ENCODE measurements around the gene PPP1R13B. TPM values are rescaled to one million over a fixed set of nuclear protein-coding genes. Genes with fewer than 3 reads are reported as not detected.
"Not testable (repeated sequence)": the region's sequence is repeated elsewhere in the genome, so short reads cannot be mapped to it uniquely, and the experiment has no call there.

The PPP1R13B gene
- total and polyA plus RNA-seq, 2 donors: 3.5 to 7.4 TPM

DNA sequence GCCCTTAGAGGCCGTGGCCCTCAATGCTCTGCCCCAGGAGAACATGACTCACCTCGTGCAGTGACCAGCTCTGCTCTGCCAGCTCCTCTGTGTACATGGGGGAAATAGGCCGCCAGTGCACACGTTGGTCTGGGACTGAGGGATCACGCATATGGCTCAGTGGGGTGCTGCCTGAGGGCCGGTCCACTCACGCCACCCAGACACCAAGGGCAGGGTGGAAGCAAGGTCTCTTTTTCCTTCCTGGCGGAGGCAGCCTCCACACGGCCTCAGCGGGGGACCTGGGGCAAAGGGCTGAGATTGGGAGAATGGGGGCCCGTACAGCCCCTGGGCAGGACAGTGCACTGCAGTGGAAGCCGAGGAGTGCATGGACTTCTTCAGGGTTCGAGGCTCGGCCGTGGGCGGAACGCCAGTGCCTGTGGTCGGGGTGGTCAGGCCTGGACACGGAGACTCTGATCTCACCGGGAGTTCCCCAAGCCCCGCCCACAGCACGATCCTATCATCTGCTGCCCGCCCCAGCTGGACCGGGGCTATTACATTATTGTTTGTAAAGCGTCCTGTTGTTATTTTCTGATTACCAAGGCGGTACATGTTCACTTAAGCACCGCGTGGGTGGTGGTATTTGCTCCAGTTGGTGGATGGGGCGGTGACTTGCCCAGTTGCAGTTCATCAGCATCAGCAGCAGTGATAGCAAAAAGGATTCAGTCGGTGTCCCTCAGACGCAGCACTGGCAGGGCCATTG is 42.1 kb upstream of the PPP1R13B start:
- no peak for DNase-seq (ENCODE audit: low read depth in 6 of 9, low spot score in 9 of 9)
- WGBS: 94% methylated on average over 31 of the region's 31 CpGs
- H3K9me3 ChIP-seq (ENCODE audit: control insufficient read depth in 2 of 2, insufficient read depth in 1 of 2, low read length in 1 of 2): no peaks in the 10 kb centered on the region

DNA sequence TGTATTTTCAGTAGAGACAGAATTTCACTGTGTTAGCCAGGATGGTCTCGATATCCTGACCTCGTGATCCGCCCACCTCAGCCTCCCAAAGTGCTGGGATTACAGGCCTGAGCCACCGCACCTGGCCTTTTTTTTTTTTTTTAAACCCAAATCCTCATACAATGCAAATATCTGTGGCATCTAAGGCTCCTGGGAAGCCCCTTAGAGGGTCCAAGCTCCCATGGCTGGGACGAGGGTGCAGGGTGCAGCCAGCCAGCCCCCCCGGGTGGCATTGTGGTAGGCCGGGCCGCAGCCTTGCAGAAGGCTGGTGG is 41.6 kb upstream of the PPP1R13B start:
- not testable (repeated sequence) for H3K27me3 ChIP-seq (ENCODE audit: control insufficient read depth in 2 of 2, insufficient read depth in 1 of 2, low read length in 1 of 2); DNase-seq (ENCODE audit: low read depth in 6 of 9, low spot score in 9 of 9); H3K4me1 ChIP-seq (ENCODE audit: control insufficient read depth in 2 of 2, insufficient read depth in 2 of 2, low read length in 2 of 2); H3K36me3 ChIP-seq (ENCODE audit: control insufficient read depth in 2 of 2, insufficient read depth in 2 of 2, low read length in 1 of 2); H3K27ac ChIP-seq (ENCODE audit: low read depth in 1 of 2, low read length in 1 of 2); H3K9me3 ChIP-seq (ENCODE audit: control insufficient read depth in 2 of 2, insufficient read depth in 1 of 2, low read length in 1 of 2); H3K4me3 ChIP-seq (ENCODE audit: low read length in 2 of 2)
- 94% methylated on average over 5 of the region's 8 CpGs for WGBS

More for the DNA sequence above, 42.1 kb upstream of the PPP1R13B start:
- no peak overlapping the region for H3K27ac ChIP-seq (ENCODE audit: low read depth in 1 of 2, low read length in 1 of 2)
- H3K4me1 ChIP-seq (ENCODE audit: control insufficient read depth in 2 of 2, insufficient read depth in 2 of 2, low read length in 2 of 2): no peaks in the 10 kb centered on the region
- no peaks in the 10 kb centered on the region for H3K36me3 ChIP-seq (ENCODE audit: control insufficient read depth in 2 of 2, insufficient read depth in 2 of 2, low read length in 1 of 2)
- no peak overlapping the region for H3K4me3 ChIP-seq (ENCODE audit: low read length in 2 of 2)
- H3K27me3 ChIP-seq (ENCODE audit: control insufficient read depth in 2 of 2, insufficient read depth in 1 of 2, low read length in 1 of 2): no peaks in the 10 kb centered on the region

DNA sequence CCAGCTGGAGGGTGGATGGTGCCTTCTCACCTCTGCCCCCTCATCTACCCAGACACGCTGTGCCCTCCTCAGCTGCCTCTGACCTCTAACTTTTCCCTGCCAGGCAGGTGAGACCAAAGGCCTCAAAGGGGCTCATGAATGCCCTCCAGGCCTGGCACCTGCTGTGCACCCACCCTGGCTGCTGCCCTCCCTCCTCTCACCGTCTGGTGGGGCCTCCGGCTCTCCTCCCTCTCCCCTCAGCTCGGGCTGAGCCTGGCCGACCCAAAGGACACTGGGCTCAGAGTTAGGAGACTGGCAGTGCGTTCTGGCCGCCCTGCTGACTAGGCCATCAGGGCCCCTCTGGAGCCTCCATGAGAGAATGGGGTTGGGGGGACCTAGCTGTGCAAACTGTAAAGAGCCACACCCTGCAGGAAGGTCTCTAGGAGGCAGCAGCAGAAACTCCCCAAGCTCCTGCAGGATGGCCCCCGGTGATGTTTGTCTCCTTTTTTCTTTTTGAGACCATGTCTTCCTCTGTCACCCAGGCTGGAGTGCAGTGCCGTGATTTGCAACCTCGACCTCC is 40.3 kb upstream of the PPP1R13B start:
- H3K4me3 ChIP-seq (ENCODE audit: low read length in 2 of 2): no peak overlapping the region
- no peaks in the 10 kb centered on the region for H3K9me3 ChIP-seq (ENCODE audit: control insufficient read depth in 2 of 2, insufficient read depth in 1 of 2, low read length in 1 of 2)
- no peaks in the 10 kb centered on the region for H3K27me3 ChIP-seq (ENCODE audit: control insufficient read depth in 2 of 2, insufficient read depth in 1 of 2, low read length in 1 of 2)
- no peak overlapping the region for H3K27ac ChIP-seq (ENCODE audit: low read depth in 1 of 2, low read length in 1 of 2)
- H3K4me1 ChIP-seq (ENCODE audit: control insufficient read depth in 2 of 2, insufficient read depth in 2 of 2, low read length in 2 of 2): no peaks in the 10 kb centered on the region
- no peaks in the 10 kb centered on the region for H3K36me3 ChIP-seq (ENCODE audit: control insufficient read depth in 2 of 2, insufficient read depth in 2 of 2, low read length in 1 of 2)
- DNase-seq (ENCODE audit: low read depth in 6 of 9, low spot score in 9 of 9): no peak
- WGBS: 84% methylated on average over 10 of the region's 10 CpGs

DNA sequence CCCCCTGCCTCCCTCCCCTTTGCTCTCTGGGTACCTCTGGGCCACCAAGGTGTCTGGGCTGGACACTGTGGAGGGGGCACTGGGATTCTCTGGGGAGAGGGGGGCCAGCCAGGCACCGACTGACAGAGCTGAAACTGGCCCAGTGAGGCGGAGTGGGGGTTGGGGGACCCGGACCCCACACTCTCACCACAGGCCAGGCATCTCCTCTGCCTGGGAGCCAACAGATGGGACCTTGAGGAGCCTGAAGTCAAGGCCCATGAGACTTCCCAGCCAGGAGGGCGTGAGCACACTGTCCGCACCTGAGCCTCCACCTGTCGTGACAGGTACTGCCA is 39.8 kb upstream of the PPP1R13B start:
- Histone ChIP-seq H3K36me3 (ENCODE audit: control insufficient read depth in 2 of 2, insufficient read depth in 2 of 2, low read length in 1 of 2) (no peaks in the 10 kb centered on the region), H3K27ac (ENCODE audit: low read depth in 1 of 2, low read length in 1 of 2) (no peak overlapping the region)
- whole genome bisulfite sequencing: 96% methylated on average over 6 of the region's 6 CpGs

DNA sequence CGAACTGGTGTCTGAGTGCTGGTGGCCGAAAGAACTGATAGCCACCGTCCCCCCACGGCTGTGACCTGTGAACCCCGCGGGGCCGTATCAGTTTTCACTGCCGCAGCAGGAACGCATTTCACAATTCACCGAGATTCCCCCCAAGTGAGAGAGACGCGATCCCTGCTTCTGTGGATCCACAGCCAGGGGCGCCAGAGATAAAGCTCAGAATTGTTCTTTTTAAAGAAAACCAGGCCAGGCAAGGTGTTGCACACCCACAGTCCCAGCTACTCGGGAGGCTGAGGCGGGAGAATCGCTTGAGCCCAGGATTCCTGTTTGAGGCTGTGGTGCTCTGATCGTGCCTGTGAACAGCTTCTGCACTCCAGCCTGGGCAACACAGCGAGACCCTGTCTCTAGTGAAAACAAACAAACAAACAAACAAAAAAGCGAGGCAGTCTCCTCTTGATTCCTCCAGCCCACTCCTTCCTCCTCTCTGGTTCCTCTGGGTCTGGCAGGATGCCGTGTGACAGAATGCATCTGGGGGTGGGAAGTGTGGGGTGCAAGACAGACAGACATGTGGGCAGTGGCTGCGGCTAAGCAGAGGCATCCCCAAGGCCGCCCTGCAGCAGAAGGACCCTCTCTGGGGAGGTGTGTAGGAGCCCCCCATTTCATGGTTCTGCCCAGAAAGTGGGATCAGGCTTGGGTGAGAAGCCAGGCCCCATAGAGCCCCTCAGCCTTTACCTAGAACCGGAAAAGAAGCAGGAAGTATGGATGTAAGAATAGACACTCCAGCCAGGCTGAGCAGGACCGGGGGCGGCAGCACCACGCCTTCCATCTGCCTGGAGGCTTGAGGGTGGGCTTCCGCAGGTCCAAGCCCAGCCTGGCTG is 39.2 kb upstream of the PPP1R13B start:
- WGBS: 87% methylated on average over 27 of the region's 27 CpGs
- H3K36me3 ChIP-seq (ENCODE audit: control insufficient read depth in 2 of 2, insufficient read depth in 2 of 2, low read length in 1 of 2): no peaks in the 10 kb centered on the region
- no peak for DNase-seq (ENCODE audit: low read depth in 6 of 9, low spot score in 9 of 9)
- no peak overlapping the region for H3K27ac ChIP-seq (ENCODE audit: low read depth in 1 of 2, low read length in 1 of 2)
- no peak overlapping the region for H3K4me3 ChIP-seq (ENCODE audit: low read length in 2 of 2)
- no peaks in the 10 kb centered on the region for H3K4me1 ChIP-seq (ENCODE audit: control insufficient read depth in 2 of 2, insufficient read depth in 2 of 2, low read length in 2 of 2)
- H3K27me3 ChIP-seq (ENCODE audit: control insufficient read depth in 2 of 2, insufficient read depth in 1 of 2, low read length in 1 of 2): no peaks in the 10 kb centered on the region
- H3K9me3 ChIP-seq (ENCODE audit: control insufficient read depth in 2 of 2, insufficient read depth in 1 of 2, low read length in 1 of 2): no peaks in the 10 kb centered on the region

More for the DNA sequence above, 39.8 kb upstream of the PPP1R13B start:
- no peaks in the 10 kb centered on the region for H3K27me3 ChIP-seq (ENCODE audit: control insufficient read depth in 2 of 2, insufficient read depth in 1 of 2, low read length in 1 of 2)
- no peak overlapping the region for H3K4me3 ChIP-seq (ENCODE audit: low read length in 2 of 2)
- H3K9me3 ChIP-seq (ENCODE audit: control insufficient read depth in 2 of 2, insufficient read depth in 1 of 2, low read length in 1 of 2): no peaks in the 10 kb centered on the region
- no peak for DNase-seq (ENCODE audit: low read depth in 6 of 9, low spot score in 9 of 9)
- H3K4me1 ChIP-seq (ENCODE audit: control insufficient read depth in 2 of 2, insufficient read depth in 2 of 2, low read length in 2 of 2): no peaks in the 10 kb centered on the region

DNA sequence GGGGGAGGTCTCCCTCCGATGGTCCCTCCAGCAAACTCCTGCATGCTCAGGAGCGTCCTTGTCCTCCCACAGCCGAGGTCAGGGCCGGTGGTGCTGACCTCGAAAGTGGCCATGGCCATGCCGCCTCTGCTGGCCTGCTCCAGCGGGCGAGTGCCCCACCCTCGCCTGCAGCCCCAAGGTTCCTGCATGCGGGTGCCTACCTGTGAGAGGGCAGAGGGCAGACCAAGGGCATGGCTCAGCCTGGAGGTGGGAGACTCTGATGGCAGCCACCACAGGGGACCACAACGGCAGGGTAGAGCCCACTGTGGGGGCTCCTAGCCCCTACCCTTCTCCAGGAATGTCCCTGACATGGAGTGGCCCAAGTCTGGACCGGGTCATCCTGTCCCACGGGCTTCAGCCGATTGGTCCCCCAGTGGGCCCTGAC is 38.1 kb upstream of the PPP1R13B start:
- Histone ChIP-seq H3K4me3 (ENCODE audit: low read length in 2 of 2) (no peak overlapping the region), H3K27ac (ENCODE audit: low read depth in 1 of 2, low read length in 1 of 2) (no peak overlapping the region), H3K9me3 (ENCODE audit: control insufficient read depth in 2 of 2, insufficient read depth in 1 of 2, low read length in 1 of 2) (peaks cover 0 to 2% of the 10 kb centered on the region in 2 donors), H3K36me3 (ENCODE audit: control insufficient read depth in 2 of 2, insufficient read depth in 2 of 2, low read length in 1 of 2) (no peaks in the 10 kb centered on the region), H3K27me3 (ENCODE audit: control insufficient read depth in 2 of 2, insufficient read depth in 1 of 2, low read length in 1 of 2) (peaks cover 0 to 3% of the 10 kb centered on the region in 2 donors), H3K4me1 (ENCODE audit: control insufficient read depth in 2 of 2, insufficient read depth in 2 of 2, low read length in 2 of 2) (peaks cover 0 to 3% of the 10 kb centered on the region in 2 donors)
- no peak for DNase-seq (ENCODE audit: low read depth in 6 of 9, low spot score in 9 of 9)
- WGBS: 94% methylated on average over 14 of the region's 14 CpGs

DNA sequence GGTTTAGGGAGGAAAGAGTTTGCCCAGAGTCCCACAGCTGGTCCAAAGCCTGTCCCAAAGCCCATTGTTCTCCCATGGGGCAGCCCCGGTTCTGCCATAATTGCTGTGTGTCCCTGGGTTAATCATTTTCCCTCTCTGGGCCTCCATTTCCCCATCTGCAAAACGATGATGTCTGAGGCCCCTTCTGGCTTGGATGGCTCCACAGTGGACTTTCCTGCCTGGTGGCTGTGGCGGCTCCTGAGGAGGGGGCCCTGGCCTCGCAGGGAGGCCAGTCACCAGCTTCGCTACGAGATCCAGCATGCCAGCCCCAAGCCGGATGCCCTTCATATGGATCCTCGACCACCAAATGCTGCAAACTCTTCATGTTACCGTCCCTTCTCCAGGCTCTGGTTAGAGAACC is 37.5 kb upstream of the PPP1R13B start:
- no peaks in the 10 kb centered on the region for H3K36me3 ChIP-seq (ENCODE audit: control insufficient read depth in 2 of 2, insufficient read depth in 2 of 2, low read length in 1 of 2)
- 96% methylated on average over 9 of the region's 9 CpGs for WGBS

DNA sequence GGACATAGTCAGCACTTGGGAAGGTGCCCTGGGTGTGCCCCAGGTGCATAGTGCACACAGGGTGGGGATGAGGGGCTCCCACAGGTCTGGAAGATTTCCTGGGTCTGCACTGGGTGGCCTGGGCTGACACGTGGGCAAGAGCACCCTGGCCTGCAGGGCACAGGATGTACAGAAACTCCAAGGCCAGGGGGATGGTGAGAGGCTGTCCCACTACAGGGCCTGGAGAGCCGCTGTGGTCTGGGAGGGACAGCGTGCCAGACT is 35.8 kb upstream of the PPP1R13B start:
- Histone ChIP-seq H3K4me3 (ENCODE audit: low read length in 2 of 2) (no peak overlapping the region), H3K27me3 (ENCODE audit: control insufficient read depth in 2 of 2, insufficient read depth in 1 of 2, low read length in 1 of 2) (peaks cover 2 to 4% of the 10 kb centered on the region in 2 donors), H3K9me3 (ENCODE audit: control insufficient read depth in 2 of 2, insufficient read depth in 1 of 2, low read length in 1 of 2) (peaks cover 0 to 2% of the 10 kb centered on the region in 2 donors), H3K36me3 (ENCODE audit: control insufficient read depth in 2 of 2, insufficient read depth in 2 of 2, low read length in 1 of 2) (no peaks in the 10 kb centered on the region), H3K27ac (ENCODE audit: low read depth in 1 of 2, low read length in 1 of 2) (no peak overlapping the region), H3K4me1 (ENCODE audit: control insufficient read depth in 2 of 2, insufficient read depth in 2 of 2, low read length in 2 of 2) (peaks cover 4 to 11% of the 10 kb centered on the region in 2 donors)
- DNase-seq (ENCODE audit: low read depth in 6 of 9, low spot score in 9 of 9): no peak
- 88% methylated on average over 3 of the region's 3 CpGs for WGBS

More for the DNA sequence above, 37.5 kb upstream of the PPP1R13B start:
- no peak overlapping the region for H3K4me3 ChIP-seq (ENCODE audit: low read length in 2 of 2)
- peaks cover 0 to 9% of the 10 kb centered on the region in 2 donors for H3K4me1 ChIP-seq (ENCODE audit: control insufficient read depth in 2 of 2, insufficient read depth in 2 of 2, low read length in 2 of 2)
- H3K27me3 ChIP-seq (ENCODE audit: control insufficient read depth in 2 of 2, insufficient read depth in 1 of 2, low read length in 1 of 2): peaks cover 2 to 4% of the 10 kb centered on the region in 2 donors
- H3K9me3 ChIP-seq (ENCODE audit: control insufficient read depth in 2 of 2, insufficient read depth in 1 of 2, low read length in 1 of 2): peaks cover 0 to 2% of the 10 kb centered on the region in 2 donors
- H3K27ac ChIP-seq (ENCODE audit: low read depth in 1 of 2, low read length in 1 of 2): no peak overlapping the region
- DNase-seq (ENCODE audit: low read depth in 6 of 9, low spot score in 9 of 9): no peak

DNA sequence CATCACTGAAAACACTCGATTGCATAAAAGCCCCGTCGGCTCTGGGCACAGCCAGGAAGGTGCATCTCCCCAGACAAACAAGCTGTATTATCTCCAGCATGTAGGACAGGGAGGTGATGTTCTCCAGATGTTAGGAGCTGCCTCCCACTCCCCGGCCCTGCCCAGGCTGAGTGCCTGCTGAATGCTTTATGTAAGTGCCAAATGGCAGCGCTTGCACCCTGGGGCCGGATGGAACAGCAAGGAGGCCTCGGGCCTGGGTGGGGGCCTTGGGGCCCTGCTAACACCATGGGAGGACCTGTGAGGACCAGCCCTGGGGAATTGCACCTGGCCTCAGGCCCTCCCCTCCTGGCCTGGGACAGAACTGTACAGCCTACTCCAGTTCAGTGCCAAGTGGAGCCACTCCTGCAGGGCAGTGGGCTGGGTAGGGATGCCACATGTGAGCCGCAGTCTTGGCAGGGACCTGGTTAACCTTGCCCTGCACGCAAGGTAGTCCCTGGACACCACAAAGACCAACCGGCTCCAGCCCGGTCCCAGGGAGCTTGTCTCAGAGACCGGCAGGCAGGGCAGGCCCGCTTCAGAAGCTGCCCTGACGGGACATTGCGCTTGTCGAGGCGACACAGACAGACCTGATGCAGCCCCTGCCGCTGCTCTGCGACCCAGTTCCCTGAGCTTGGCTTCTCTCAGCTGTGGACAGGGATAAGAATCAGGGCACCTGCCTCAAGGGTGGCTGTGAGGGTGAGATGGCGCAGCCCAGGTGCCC is 35.3 kb upstream of the PPP1R13B start:
- WGBS: 92% methylated on average over 20 of the region's 20 CpGs
- H3K27me3 ChIP-seq (ENCODE audit: control insufficient read depth in 2 of 2, insufficient read depth in 1 of 2, low read length in 1 of 2): peaks cover 2 to 4% of the 10 kb centered on the region in 2 donors
- no peak overlapping the region for H3K4me3 ChIP-seq (ENCODE audit: low read length in 2 of 2)
- H3K9me3 ChIP-seq (ENCODE audit: control insufficient read depth in 2 of 2, insufficient read depth in 1 of 2, low read length in 1 of 2): peaks cover 0 to 2% of the 10 kb centered on the region in 2 donors
- peaks cover 4 to 11% of the 10 kb centered on the region in 2 donors for H3K4me1 ChIP-seq (ENCODE audit: control insufficient read depth in 2 of 2, insufficient read depth in 2 of 2, low read length in 2 of 2)
- H3K36me3 ChIP-seq (ENCODE audit: control insufficient read depth in 2 of 2, insufficient read depth in 2 of 2, low read length in 1 of 2): no peaks in the 10 kb centered on the region
- H3K27ac ChIP-seq (ENCODE audit: low read depth in 1 of 2, low read length in 1 of 2): no peak overlapping the region
- no peak for DNase-seq (ENCODE audit: low read depth in 6 of 9, low spot score in 9 of 9)

Data from thymus (tissue), 11 donors.